HG03460 (cell line): Measurements from ENCODE around the gene LHX5.
"Not testable (repeated sequence)": the region's sequence is repeated elsewhere in the genome, so short reads cannot be mapped to it uniquely, and the experiment has no call there.

Source experiments
- ATAC-seq: cut with Tn5 transposase; IDR thresholded peaks from one replicate; pipeline ENCODE4 v1.9.1; 2021; ENCODE audit not compliant: unreplicated experiment

The LHX5 gene

DNA sequence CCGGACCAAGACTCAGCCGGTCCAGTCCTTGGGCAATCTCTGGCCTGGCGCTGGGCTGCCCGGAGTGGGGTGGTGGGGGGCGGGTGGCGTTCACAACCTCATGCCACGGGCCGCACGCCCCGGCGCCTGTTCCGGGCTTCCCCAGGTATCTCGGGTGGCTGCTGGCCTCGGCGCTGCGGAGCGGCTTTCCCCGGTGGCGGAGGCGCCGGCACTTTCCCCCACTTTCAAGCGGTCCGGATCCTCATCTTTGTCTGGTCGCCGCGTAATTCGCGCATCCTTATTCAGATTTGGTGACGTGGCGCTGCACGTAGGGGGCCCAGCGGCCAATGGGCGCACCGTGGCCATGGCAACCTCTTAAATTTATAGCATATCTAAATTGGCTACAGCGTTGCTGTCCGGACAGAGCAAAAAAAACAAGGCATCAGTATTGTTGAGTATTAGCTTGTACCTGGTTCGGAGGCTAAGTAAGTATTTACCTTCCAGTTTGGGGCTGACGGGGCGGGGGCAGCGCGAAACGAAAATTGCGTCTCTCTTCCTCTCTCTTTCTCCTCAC, at the start of gene LHX5:
LHX5 (minus strand) TSS at position 253 of the 553 bp plus-strand sequence. CDS start 373 bp downstream, outside the sequence.
- ATAC-seq, result no peak

DNA sequence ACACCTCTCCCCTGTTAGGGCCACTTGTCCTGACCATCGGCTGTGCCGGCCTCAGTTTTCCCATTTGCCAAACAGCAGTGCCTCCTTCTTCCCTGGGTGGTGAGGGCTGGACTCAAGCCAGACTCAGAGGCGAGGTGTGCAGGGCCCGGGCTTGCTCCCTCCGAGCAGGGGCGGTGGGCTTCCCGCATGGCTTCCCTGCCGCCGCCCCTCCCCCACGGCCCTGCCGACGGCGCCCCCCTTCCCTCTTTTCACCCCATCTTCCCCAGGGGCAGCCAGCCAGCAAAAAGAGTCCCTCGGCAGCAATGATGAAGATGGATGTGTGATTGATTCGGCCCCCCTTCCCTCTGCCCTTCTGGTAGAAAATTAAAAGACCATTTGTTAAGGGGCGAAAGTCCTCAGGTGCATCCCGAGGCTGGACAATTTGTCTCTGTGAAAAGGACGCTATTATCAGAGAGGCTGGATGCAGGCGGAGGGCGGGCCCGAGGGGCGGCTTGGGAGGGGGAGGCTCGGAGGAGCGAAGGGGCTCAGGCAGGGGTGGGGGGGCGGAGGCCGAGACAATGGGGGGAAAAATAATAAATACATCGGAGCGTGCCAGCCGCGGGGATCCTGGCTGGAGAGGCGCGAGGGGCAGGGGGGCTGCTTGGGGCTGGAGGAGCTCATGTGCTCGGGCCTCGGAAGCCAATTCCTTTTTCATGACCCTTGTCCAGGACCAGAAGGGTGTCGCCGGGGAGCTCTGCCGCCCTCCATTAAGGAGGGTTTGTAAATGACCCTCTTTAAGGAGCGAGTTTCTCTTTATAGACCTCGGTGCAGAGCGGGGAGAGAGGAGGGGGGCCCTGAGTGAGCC, 48.0 kb upstream of the LHX5 start:
- no peak for ATAC-seq

DNA sequence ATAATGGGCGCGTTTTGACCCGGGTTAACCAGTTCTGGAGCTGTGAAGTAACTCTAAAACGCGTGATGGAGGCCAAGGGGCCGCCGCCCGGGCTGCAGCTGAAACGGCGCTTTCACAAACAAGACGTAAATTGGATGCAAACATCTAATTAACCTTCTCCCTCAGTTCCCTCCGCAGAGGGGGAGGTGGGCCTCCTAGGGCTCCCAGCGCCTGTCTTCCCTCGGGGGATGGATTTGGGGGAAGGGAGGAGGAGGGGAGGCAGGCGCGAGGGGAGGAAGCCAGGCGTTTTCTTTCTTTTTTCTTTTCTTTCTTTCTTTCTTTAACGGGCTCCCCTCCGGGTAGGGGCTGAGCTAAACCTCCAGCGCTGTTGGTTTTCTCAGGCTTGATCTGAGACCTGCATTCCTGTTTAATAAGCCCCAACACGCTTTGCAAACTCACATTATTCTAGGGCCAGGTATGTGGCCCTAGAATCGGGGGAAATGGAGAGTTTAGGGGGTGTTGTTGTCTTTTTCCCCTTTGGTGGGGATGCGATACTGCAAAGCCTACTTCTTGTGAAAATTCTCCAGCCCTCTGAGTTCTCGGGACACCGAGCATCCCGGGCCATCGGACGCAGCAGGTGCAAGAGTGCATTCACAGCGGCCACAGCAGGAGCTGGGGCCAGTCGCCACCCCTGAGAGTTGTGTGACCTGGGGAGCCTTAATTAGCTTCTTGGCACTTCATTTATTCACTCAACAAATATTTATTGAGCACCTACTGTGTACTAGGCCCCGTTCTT, 43.6 kb upstream of the LHX5 start:
- ATAC-seq, result no peak

DNA sequence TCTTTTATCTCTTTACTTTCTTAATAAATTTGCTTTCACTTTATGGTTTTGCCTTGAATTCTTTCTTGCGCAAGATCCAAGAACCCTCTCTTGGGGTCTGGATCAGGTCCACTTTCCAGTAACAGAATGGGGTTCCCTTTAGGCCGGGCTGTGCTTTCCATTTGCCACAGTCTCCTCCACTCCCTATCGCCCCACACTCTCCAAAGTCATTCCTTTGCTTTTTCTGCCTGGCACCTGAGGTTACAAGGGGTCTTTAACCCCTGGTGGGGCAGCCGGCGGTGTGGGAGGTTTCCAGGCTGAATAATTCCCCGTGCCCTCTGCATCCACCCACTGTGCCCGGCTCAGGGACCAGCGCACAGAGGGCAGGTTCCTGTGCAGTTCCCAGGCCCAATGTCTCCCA, 42.9 kb upstream of the LHX5 start:
- ATAC-seq, result no peak

DNA sequence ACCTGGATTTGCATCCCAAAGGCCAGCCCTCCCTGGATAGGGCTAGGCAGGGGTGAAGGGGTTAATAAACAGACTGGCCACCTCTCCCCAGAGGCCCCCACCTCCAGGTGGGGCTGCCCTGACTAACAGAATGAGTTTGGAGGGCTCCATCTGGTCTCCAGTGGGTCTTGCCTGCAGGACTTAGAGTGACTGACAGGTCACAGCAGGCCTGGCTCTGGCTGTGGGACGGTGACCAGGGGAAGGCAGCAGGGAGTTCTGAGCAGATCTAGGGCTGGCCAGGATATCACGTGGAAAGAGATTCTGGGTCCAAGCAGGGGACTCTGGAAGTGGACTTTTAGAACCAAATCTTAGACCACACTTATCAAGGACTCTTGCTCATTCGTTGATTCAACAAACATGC, 40.9 kb upstream of the LHX5 start:
- no peak for ATAC-seq

DNA sequence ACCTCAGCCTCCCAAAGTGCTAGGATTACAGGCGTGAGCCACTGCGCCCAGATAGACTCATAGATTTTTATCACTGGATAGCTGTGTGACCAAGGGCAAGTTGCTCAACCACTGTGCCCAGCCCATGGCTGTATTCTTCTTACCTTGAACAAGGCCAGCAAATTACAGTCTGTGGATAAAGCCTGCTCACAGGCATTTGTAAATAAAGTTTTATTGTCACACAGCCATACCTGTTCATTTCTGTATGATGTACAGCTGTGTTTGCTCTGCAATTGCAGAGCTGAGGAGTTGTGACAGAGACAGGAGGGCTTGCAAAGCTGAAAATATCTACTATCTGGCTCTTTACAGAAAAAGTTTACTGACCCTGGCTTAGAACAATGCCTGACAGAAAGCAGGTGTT, 35.2 kb upstream of the LHX5 start:
- no peak for ATAC-seq

DNA sequence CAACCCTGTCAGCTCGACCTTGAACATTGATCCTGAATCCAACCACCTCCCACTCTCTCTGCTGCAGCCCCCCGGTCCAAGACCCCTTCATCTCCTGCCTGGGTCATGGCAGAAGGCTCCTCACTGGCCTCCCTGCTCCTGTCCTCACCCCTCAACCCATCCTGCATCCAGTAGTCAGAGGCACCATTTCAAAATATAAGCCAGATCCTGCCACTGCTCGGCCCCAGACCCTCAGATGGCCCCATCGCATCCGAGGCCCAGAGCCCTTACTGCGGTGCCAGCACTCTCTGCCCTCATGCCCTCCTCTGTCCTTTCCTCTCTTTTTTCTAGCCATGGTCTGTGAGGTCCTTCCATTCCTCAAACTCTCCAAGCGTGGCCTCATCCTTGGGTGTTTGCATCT, 34.3 kb upstream of the LHX5 start:
- ATAC-seq, result no peak

DNA sequence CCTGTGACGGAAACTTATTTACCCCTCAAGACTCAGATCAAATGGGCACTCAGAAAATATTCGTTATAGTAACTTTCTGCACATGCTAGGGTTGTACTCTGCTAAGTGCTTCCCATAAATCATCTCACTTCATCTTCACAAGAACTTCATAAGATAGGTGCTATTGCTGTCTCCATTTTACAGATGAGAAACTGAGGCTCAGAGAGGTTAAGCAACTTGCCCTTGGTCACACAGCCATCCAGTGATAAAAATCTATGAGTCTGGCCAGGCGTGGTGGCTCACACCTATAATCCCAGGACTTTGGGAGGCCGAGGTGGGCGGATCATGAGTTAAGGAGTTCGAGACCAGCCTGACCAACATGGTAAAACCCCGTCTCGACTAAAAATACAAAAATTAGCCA, 33.2 kb upstream of the LHX5 start:
- no peak for ATAC-seq

DNA sequence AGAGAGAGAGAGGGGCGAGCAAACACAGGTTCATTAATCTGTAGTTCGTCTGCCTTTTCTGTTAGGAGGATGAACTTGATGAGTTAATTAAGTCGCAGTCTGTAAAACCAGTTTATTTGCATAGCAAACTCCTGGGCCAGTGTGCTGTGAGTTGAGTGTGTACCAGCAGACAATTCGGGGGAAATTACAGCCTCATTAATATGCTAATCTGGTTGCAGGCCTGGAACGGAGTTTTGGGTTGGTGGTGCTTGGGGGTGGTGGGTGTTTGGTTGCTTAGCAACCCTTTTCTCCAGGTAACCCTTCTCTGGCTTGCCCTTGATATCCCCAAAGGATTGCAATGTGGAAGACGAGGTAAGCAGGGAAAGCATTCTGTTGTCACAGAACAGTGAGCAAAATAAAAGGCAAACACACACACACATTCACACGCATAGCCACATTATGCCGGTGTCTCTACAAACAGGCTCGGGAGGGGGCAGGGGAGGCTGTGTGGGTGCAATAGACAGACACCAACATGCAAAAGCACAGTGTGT, 29.2 kb upstream of the LHX5 start:
- ATAC-seq, result no peak

DNA sequence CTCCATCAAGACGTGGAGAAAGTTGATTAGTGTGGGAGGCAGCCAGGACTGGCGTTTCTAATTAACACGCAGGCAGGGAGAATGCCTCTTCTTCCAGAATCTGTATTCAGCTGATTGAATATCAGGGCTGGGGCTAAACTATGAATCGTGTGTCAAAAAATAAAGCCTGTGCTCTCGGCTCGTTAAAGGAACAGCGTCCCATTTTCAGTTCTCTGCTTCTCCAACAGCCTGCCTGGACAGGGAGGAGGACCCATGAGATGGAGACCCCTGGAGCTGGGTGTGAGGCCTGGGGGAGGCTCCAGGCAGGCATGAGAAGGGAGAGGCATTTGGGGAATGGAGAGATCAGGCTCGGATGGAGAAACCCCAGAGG, 28.6 kb upstream of the LHX5 start:
- no peak for ATAC-seq

DNA sequence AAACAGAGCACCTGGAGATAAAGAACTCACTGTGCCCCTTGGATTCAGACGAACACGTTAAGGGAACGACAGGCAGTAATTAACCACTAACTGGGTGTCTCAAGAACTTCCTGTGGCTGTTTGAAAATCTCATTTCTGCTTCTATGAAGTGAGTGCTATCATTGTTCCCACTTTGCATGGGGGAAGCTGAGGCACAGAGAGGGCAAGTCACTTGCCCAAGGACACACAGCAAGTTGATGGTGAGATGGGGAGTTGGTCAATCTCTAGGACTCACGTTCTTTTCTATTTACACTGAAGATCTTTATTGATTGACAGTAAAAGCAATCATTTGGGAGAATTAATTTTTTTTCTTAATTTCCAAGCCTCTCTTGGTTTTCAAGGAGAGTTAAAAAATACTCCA, 26.8 kb upstream of the LHX5 start:
- no peak for ATAC-seq

DNA sequence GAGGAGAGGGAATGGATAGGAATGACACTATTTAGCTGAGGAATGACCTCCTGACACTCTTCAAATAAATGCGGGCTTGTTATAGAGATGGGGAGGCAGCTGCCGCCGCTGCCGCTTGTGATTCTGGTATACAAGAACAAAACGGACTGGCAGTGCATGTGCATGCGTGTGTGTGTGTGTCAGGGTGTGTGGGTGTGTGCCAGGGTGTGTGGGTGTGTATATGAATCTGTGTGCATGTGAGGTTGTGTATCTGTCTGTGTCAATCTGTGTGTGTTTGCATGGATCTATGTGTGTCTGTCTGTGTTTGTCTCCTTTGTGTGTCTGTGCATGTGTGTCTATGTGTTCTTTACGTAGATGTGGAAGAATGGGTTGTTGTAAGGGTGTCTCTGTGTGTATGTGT, 26.0 kb upstream of the LHX5 start:
- ATAC-seq, result no peak

DNA sequence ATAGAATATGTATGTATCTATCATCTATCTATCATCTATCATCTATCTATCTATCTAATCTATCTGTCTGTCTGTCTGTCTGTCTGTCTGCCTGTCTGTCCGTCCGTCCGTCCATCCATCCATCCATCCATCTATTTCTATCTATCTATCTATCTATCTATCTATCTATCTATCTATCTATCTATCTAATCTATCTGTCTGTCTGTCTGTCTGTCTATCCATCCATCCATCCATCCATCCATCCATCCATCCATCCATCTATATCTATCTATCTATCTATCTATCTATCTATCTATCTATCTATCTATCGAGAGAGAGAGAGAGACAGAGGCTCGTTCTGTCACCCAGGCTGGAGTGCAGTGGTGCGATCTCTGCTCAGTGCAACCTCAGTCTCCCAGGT, 24.3 kb upstream of the LHX5 start:
- not testable (repeated sequence) for ATAC-seq

DNA sequence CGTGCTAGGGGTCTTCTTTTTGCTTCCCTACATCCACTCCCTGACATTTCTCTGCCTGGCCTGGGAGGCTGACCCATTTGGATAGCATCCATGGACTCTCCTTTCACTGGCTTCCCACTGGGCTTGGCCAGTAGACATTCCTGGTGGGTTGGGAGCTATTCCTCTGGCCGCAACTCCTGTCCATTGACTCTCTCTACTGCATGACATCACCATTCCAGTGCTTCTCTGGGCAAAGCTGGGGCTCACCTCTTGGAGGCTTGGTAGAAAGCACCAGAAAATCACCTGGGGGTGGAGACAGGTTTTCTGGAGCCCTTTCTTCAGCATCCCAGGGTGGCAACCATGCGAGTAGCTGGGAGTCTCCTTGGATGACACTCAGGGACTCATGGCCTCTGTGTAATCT, 16.7 kb upstream of the LHX5 start:
- no peak for ATAC-seq

DNA sequence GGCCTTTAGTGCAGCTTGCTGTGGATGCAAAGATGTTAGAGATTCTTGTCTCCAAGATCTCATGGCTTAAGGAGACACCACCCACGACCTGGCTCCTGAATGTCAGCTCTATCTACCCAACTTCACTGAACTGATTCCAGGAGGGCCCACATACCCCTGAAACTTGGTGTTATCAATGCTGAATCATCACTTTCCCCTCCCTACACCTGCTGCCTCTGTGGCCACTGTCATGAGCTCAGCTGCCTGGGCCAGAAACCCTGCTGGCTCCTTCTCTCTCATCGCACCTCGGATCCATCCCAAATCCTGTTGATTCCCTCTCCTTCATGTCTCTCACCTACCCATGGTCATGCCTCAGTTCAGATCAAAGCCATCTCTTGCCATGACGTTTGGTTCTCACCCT, 15.1 kb upstream of the LHX5 start:
- ATAC-seq, result no peak

DNA sequence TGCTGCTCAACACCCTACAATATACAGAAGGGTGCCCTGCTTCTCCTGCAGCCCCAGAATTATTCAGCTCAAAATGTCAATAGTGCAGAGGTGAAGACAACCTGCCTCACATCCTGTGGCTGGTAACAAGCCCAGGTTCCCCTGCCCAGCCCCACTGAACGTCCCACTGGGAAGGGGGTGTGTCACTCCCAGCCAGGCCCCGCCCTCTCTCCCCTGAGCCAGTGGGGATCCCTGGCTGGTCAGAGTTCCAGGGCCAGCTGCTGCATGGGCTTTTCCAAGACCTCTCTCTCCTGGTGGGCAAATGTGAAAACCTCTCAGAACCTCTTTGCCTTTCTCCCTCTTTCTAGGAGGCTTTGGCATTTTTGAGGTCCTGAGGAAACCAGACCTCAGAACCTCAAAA, 13.7 kb upstream of the LHX5 start:
- no peak for ATAC-seq

DNA sequence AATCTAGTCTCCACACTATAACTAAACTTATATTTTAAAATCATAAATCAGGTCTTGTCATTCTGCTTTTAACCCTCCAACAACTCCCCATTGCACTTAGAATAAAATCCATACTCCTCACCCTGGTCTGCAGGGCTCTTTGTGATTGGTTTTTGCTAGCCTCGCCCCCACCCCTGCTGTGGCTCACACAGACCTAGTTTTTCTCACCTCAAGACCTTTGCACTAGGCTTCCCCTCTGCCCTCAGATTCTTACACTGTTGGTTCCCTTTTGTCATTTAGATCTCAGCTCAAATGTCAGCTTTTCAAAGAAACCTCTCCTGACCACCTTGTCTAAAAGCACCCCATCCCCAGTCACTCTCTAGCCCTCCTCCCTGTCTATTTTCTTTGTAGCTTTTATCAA, 10.7 kb upstream of the LHX5 start:
- no peak for ATAC-seq

DNA sequence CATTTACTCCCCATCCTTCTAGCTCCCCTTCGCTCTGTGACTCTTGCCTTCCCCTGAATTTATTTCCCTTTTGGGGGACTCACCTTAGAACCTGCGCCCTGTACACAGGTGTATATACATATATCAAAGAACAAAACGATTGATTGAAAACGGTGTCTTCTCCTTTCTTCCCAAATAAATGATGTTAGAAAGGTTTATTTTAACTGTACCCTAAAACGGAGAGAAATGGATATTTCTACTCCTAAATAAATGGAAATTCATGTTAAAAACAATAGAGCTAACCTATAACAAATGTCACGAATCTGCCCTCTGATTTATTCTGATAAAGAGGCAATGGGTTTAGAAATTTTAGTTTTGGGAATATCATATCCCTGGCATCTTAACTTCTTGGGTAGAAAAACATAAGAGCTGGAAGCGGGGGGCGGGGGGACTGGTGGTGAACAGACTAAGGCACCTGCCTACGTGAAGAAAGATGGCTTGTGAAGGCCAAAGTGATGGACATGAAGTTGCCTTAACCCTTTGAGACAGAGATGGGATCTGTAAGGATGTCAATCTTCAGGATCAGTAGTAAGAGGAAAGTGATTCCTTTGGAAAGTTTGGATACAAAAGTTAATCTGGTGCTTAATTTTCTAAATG, 8.8 kb upstream of the LHX5 start:
- no peak for ATAC-seq

DNA sequence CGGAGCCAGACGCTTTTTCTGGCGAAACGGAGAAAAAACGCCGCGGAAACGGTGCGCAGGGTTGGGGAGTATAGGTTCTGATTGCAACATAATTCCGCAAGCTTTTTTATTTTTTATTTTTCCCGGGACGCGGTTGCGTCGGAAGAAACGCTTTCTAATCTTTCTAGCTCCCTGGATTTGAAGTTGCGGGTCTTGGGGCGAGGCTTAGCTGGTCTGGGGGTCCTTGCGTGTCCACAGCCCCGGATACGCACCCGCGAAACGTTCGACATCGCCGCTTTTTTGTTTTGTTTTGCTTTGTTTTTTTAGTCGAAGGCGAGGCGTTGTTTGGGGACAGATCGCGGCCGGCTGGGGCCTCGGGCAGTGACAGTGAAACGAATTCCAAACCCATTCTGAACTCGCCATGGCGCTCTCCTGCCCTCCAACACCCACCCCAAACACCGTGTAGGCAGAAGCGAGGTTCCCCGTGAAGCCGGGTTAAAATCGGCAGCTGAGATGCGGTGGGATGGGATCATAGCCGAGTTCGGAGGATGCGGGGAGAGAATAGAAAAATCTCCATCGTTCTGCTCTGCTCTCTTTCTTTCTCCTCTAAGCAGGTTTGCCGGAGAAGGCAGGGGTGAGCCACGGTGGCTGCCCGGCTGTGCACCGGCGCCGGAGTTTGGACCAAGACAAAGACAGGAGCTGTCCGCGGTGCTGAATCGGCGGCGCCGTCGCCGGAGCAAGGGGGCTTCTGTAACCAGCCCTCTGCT, 8.1 kb upstream of the LHX5 start:
- no peak for ATAC-seq

DNA sequence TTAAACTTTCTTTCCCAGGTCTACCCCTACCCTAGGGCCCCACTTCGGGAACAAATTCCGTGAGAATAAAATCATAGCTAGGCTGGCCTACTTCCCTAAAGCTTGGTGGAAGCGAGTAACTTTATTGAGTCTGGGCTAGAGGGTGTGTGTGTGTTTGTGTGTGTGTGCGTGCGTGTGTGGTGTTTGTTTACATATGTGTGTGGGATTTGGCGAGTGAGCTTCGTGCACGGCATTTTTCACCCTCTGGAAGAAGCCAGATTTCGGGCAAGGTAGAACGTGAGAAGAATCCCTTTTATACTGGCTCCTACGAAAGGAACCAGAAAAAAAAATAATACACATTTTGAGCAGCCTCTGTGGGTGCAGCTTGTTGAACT, 7.5 kb upstream of the LHX5 start:
- ATAC-seq, result no peak
